GM23338 (cell line): Measurements from ENCODE around the gene PSMA7. TPM values are rescaled to one million over a fixed set of nuclear protein-coding genes. Genes with fewer than 3 reads are reported as not detected.

Source experiments
- ATAC-seq: fragments of 200-7000 bp; cut with Tn5 transposase; 3 replicates; pipeline ENCODE4 v1.9.1; 2020
- DNase-seq: peaks from one replicate; pipeline ENCODE4 v3.0.0-alpha.2; 2015; ENCODE audit warnings: low spot score
- H2AFZ ChIP-seq: fragments of 200-600 bp; sonication (generic); 2 replicates; pipeline ENCODE4 v1.8.0; 2016; ENCODE audit warnings: antibody characterized with exemption, mild to moderate bottlenecking, moderate library complexity
- H3F3A ChIP-seq: fragments of 200-600 bp; sonication (generic); replicated peaks from 2 replicates; pipeline ENCODE4 v1.8.0; 2017; ENCODE audit warnings: antibody characterized with exemption, mixed run types, low read depth
- H3K27ac ChIP-seq: fragments of 200-600 bp; sonication (generic); 2 replicates; pipeline ENCODE4 v1.6.1; 2016; ENCODE audit warnings: low read depth
- H3K27me3 ChIP-seq: fragments of 200-600 bp; sonication (generic); 2 replicates; pipeline ENCODE4 v1.8.0; 2016; ENCODE audit warnings: mild to moderate bottlenecking, mixed run types, moderate library complexity; ENCODE audit not compliant: insufficient read depth
- H3K36me3 ChIP-seq: fragments of 200-600 bp; sonication (generic); 2 replicates; pipeline ENCODE4 v1.8.0; 2016; ENCODE audit warnings: mild to moderate bottlenecking; ENCODE audit not compliant: insufficient read depth
- H3K4me1 ChIP-seq: fragments of 200-600 bp; sonication (generic); 2 replicates; pipeline ENCODE4 v1.8.0; 2016; ENCODE audit warnings: mild to moderate bottlenecking, moderate library complexity; ENCODE audit not compliant: insufficient read depth
- H3K4me2 ChIP-seq: fragments of 200-600 bp; sonication (generic); 2 replicates; pipeline ENCODE4 v1.7.1; 2017; ENCODE audit warnings: mixed run types
- H3K4me3 ChIP-seq: fragments of 200-600 bp; sonication (generic); 2 replicates; pipeline ENCODE4 v1.6.1; 2016; ENCODE audit warnings: mixed run types
- H3K79me2 ChIP-seq: fragments of 200-600 bp; sonication (generic); replicated peaks from 2 replicates; pipeline ENCODE4 v1.8.0; 2017; ENCODE audit warnings: mild to moderate bottlenecking; ENCODE audit not compliant: insufficient read depth
- H3K9me2 ChIP-seq: fragments of 200-600 bp; sonication (generic); 2 replicates; pipeline ENCODE4 v1.8.0; 2017; ENCODE audit not compliant: insufficient read depth
- H4K20me1 ChIP-seq: fragments of 200-600 bp; sonication (generic); replicated peaks from 2 replicates; pipeline ENCODE4 v1.8.0; 2017; ENCODE audit warnings: mild to moderate bottlenecking; ENCODE audit not compliant: insufficient read depth
- H3K27ac Mint-ChIP-seq: 2 replicates; pipeline ENCODE4 v1.8.0; 2020; ENCODE audit warnings: inconsistent platforms, mild to moderate bottlenecking, moderate library complexity, mixed read lengths
- H3K27me3 Mint-ChIP-seq: 3 replicates; pipeline ENCODE4 v1.8.0; 2022; ENCODE audit warnings: low read depth, mild to moderate bottlenecking, moderate library complexity, mixed read lengths, inconsistent platforms; ENCODE audit not compliant: insufficient read depth, poor library complexity
- H3K36me3 Mint-ChIP-seq: 3 replicates; pipeline ENCODE4 v1.8.0; 2021; ENCODE audit warnings: low read depth, mild to moderate bottlenecking, inconsistent platforms, moderate library complexity, mixed read lengths
- H3K4me1 Mint-ChIP-seq: 3 replicates; pipeline ENCODE4 v1.8.0; 2020; ENCODE audit warnings: mild to moderate bottlenecking, inconsistent platforms, mixed read lengths
- H3K4me3 Mint-ChIP-seq: 3 replicates; pipeline ENCODE4 v1.8.0; 2021; ENCODE audit warnings: moderate library complexity, mild to moderate bottlenecking, inconsistent platforms, mixed read lengths
- H3K9me3 Mint-ChIP-seq: 3 replicates; pipeline ENCODE4 v1.8.0; 2020; ENCODE audit warnings: moderate library complexity, mild to moderate bottlenecking, inconsistent platforms, mixed read lengths
- CREB1 ChIP-seq: fragments of 250-450 bp; sonication (Bioruptor Pico); IDR thresholded peaks from 2 replicates; pipeline ENCODE4 v1.5.0; 2020; ENCODE audit warnings: low read depth, mild to moderate bottlenecking, moderate library complexity
- EZH2 ChIP-seq: fragments of 200-600 bp; sonication (generic); IDR thresholded peaks from one replicate; pipeline ENCODE4 v1.8.0; 2017; ENCODE audit warnings: antibody characterized with exemption, mild to moderate bottlenecking, low read depth; ENCODE audit not compliant: unreplicated experiment
- EZH2phosphoT487 ChIP-seq: fragments of 200-600 bp; sonication (generic); IDR thresholded peaks from one replicate; pipeline ENCODE4 v1.8.1; 2018; ENCODE audit warnings: antibody characterized with exemption; ENCODE audit not compliant: unreplicated experiment
- JUNB ChIP-seq: IDR thresholded peaks from one replicate; pipeline ENCODE4 v1.6.1; 2016; ENCODE audit warnings: antibody characterized with exemption; ENCODE audit not compliant: unreplicated experiment
- NANOG ChIP-seq: IDR thresholded peaks from 2 replicates; pipeline ENCODE4 v1.6.1; 2016; ENCODE audit warnings: antibody characterized with exemption, borderline replicate concordance
- POLR2AphosphoS5 ChIP-seq: IDR thresholded peaks from 2 replicates; pipeline ENCODE4 v1.6.1; 2016; ENCODE audit warnings: antibody characterized with exemption, low read depth
- STAT1 ChIP-seq: IDR thresholded peaks from one replicate; pipeline ENCODE4 v1.6.1; 2016; ENCODE audit warnings: antibody characterized with exemption; ENCODE audit not compliant: unreplicated experiment
- ZNF114 ChIP-seq: fragments of 250-450 bp; sonication (Bioruptor Pico); IDR thresholded peaks from 2 replicates; pipeline ENCODE4 v1.5.0; 2020; ENCODE audit warnings: mild to moderate bottlenecking, moderate library complexity
- ZNF331 ChIP-seq: fragments of 250-450 bp; sonication (Bioruptor Pico); IDR thresholded peaks from 2 replicates; pipeline ENCODE4 v1.5.0; 2020; ENCODE audit warnings: low read depth, mild to moderate bottlenecking, moderate library complexity
- polyA plus RNA-seq: library from polyadenylated mRNA; unstranded; fragments of >200 nt; fragmentation: Nextera tagmentation; extraction: Ambion mirVana; gene quantifications from 2 replicates; pipeline ENCODE4 v1.2.1, GENCODE V29; 2016
- total RNA-seq: library from RNA; depleted of rRNA; stranded (reverse); fragments of >200 nt; shearing (Covaris generic); gene quantifications from 2 replicates; pipeline ENCODE4 v1.2.3, GENCODE V29; 2014
- TF ChIP-seq, protein P1 (sequence below): fragments of 250-450 bp; sonication (Bioruptor Pico); IDR thresholded peaks from 2 replicates; pipeline ENCODE4 v1.5.0; 2020; ENCODE audit warnings: mild to moderate bottlenecking, moderate library complexity
- TF ChIP-seq, protein P2 (sequence below), 2 experiments: fragments of 200-600 bp in 1 of 2; sonication (generic) in 1 of 2; conservative IDR thresholded peaks; 2 replicates each; pipeline versions ENCODE4 v1.5.1 to v1.6.1; 2016 to 2017; ENCODE audit warnings: antibody characterized with exemption in 2 of 2, low read depth in 2 of 2, mild to moderate bottlenecking in 2 of 2, moderate library complexity in 1 of 2
- TF ChIP-seq, protein P3 (sequence below): IDR thresholded peaks from one replicate; pipeline ENCODE4 v1.6.1; 2018; ENCODE audit warnings: antibody characterized with exemption; ENCODE audit not compliant: unreplicated experiment
- TF ChIP-seq, protein P4 (sequence below): IDR thresholded peaks from 2 replicates; pipeline ENCODE4 v1.6.1; 2016; ENCODE audit warnings: antibody characterized with exemption

PSMA7 gene
- total and polyA plus RNA-seq, 2 experiments from 2014 or later, result 357 to 628 TPM

DNA sequence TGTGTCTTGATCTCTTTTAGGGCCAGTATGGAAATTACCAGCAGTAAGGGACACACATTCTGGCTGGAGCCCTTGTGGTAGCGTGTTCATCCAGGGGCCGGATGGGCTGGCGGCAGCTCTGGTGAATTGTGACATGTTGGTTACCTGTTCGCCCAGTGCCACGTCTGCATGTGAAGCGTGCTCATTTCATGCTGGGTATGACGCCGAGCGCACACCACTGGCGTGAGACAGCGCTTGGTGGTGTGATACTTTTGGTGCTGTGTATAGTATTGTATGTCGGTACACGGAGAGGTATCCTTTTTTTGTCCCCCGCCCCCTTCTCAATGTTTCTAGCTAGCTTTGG is 35.9 kb upstream of the PSMA7 start:
- Mint-ChIP-seq H3K4me1 (peaks cover 14% of the 10 kb centered on the region), H3K36me3 (peaks cover 23% of the 10 kb centered on the region), H3K27ac (no peak overlapping the region), H3K9me3 (no peaks in the 10 kb centered on the region; the same call in 2 of the 3 replicates), H3K4me3 (no peak overlapping the region), H3K27me3 (peaks cover 11% of the 10 kb centered on the region)
- H3K79me2 ChIP-seq, result peaks cover 11% of the 10 kb centered on the region
- no peak overlapping the region for H3K4me2 ChIP-seq
- H3K4me1 ChIP-seq, result peaks cover 6% of the 10 kb centered on the region; the same call in 1 of the 2 replicates
- no peaks in the 10 kb centered on the region for H3K36me3 ChIP-seq
- no peaks in the 10 kb centered on the region for H3K27me3 ChIP-seq
- H3K9me2 ChIP-seq, result no peaks in the 10 kb centered on the region
- DNase-seq (no peak), ATAC-seq (no peak)
- H3K4me3 ChIP-seq, result no peak overlapping the region
- peaks cover 7% of the 10 kb centered on the region for H3F3A ChIP-seq
- no peak overlapping the region for H2AFZ ChIP-seq
- TF ChIP-seq, protein P1, sequence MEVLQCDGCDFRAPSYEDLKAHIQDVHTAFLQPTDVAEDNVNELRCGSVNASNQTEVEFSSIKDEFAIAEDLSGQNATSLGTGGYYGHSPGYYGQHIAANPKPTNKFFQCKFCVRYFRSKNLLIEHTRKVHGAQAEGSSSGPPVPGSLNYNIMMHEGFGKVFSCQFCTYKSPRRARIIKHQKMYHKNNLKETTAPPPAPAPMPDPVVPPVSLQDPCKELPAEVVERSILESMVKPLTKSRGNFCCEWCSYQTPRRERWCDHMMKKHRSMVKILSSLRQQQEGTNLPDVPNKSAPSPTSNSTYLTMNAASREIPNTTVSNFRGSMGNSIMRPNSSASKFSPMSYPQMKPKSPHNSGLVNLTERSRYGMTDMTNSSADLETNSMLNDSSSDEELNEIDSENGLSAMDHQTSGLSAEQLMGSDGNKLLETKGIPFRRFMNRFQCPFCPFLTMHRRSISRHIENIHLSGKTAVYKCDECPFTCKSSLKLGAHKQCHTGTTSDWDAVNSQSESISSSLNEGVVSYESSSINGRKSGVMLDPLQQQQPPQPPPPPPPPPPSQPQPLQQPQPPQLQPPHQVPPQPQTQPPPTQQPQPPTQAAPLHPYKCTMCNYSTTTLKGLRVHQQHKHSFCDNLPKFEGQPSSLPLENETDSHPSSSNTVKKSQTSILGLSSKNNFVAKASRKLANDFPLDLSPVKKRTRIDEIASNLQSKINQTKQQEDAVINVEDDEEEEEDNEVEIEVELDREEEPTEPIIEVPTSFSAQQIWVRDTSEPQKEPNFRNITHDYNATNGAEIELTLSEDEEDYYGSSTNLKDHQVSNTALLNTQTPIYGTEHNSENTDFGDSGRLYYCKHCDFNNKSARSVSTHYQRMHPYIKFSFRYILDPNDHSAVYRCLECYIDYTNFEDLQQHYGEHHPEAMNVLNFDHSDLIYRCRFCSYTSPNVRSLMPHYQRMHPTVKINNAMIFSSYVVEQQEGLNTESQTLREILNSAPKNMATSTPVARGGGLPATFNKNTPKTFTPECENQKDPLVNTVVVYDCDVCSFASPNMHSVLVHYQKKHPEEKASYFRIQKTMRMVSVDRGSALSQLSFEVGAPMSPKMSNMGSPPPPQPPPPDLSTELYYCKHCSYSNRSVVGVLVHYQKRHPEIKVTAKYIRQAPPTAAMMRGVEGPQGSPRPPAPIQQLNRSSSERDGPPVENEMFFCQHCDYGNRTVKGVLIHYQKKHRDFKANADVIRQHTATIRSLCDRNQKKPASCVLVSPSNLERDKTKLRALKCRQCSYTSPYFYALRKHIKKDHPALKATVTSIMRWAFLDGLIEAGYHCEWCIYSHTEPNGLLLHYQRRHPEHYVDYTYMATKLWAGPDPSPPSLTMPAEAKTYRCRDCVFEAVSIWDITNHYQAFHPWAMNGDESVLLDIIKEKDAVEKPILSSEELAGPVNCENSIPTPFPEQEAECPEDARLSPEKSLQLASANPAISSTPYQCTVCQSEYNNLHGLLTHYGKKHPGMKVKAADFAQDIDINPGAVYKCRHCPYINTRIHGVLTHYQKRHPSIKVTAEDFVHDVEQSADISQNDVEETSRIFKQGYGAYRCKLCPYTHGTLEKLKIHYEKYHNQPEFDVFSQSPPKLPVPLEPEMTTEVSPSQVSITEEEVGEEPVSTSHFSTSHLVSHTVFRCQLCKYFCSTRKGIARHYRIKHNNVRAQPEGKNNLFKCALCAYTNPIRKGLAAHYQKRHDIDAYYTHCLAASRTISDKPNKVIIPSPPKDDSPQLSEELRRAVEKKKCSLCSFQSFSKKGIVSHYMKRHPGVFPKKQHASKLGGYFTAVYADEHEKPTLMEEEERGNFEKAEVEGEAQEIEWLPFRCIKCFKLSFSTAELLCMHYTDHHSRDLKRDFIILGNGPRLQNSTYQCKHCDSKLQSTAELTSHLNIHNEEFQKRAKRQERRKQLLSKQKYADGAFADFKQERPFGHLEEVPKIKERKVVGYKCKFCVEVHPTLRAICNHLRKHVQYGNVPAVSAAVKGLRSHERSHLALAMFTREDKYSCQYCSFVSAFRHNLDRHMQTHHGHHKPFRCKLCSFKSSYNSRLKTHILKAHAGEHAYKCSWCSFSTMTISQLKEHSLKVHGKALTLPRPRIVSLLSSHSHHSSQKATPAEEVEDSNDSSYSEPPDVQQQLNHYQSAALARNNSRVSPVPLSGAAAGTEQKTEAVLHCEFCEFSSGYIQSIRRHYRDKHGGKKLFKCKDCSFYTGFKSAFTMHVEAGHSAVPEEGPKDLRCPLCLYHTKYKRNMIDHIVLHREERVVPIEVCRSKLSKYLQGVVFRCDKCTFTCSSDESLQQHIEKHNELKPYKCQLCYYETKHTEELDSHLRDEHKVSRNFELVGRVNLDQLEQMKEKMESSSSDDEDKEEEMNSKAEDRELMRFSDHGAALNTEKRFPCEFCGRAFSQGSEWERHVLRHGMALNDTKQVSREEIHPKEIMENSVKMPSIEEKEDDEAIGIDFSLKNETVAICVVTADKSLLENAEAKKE, result no peak
- TF ChIP-seq CREB1, result no peak
- TF ChIP-seq, protein P2, sequence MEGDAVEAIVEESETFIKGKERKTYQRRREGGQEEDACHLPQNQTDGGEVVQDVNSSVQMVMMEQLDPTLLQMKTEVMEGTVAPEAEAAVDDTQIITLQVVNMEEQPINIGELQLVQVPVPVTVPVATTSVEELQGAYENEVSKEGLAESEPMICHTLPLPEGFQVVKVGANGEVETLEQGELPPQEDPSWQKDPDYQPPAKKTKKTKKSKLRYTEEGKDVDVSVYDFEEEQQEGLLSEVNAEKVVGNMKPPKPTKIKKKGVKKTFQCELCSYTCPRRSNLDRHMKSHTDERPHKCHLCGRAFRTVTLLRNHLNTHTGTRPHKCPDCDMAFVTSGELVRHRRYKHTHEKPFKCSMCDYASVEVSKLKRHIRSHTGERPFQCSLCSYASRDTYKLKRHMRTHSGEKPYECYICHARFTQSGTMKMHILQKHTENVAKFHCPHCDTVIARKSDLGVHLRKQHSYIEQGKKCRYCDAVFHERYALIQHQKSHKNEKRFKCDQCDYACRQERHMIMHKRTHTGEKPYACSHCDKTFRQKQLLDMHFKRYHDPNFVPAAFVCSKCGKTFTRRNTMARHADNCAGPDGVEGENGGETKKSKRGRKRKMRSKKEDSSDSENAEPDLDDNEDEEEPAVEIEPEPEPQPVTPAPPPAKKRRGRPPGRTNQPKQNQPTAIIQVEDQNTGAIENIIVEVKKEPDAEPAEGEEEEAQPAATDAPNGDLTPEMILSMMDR (conservative IDR thresholded peaks at IDR 0.05; ENCODE audit: low read depth in 2 of 2), result no peak
- TF ChIP-seq, protein P3, sequence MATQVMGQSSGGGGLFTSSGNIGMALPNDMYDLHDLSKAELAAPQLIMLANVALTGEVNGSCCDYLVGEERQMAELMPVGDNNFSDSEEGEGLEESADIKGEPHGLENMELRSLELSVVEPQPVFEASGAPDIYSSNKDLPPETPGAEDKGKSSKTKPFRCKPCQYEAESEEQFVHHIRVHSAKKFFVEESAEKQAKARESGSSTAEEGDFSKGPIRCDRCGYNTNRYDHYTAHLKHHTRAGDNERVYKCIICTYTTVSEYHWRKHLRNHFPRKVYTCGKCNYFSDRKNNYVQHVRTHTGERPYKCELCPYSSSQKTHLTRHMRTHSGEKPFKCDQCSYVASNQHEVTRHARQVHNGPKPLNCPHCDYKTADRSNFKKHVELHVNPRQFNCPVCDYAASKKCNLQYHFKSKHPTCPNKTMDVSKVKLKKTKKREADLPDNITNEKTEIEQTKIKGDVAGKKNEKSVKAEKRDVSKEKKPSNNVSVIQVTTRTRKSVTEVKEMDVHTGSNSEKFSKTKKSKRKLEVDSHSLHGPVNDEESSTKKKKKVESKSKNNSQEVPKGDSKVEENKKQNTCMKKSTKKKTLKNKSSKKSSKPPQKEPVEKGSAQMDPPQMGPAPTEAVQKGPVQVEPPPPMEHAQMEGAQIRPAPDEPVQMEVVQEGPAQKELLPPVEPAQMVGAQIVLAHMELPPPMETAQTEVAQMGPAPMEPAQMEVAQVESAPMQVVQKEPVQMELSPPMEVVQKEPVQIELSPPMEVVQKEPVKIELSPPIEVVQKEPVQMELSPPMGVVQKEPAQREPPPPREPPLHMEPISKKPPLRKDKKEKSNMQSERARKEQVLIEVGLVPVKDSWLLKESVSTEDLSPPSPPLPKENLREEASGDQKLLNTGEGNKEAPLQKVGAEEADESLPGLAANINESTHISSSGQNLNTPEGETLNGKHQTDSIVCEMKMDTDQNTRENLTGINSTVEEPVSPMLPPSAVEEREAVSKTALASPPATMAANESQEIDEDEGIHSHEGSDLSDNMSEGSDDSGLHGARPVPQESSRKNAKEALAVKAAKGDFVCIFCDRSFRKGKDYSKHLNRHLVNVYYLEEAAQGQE, result no peak
- TF ChIP-seq POLR2AphosphoS5, result no peak
- TF ChIP-seq ZNF114 (CRISPR knock-in tag), result no peak
- no peak for TF ChIP-seq NANOG
- TF ChIP-seq, protein P4, sequence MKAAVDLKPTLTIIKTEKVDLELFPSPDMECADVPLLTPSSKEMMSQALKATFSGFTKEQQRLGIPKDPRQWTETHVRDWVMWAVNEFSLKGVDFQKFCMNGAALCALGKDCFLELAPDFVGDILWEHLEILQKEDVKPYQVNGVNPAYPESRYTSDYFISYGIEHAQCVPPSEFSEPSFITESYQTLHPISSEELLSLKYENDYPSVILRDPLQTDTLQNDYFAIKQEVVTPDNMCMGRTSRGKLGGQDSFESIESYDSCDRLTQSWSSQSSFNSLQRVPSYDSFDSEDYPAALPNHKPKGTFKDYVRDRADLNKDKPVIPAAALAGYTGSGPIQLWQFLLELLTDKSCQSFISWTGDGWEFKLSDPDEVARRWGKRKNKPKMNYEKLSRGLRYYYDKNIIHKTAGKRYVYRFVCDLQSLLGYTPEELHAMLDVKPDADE, result no peak
- no peak for TF ChIP-seq EZH2
- TF ChIP-seq ZNF331 (CRISPR knock-in tag), result no peak
- TF ChIP-seq STAT1, result no peak
- TF ChIP-seq JUNB, result no peak
- no peak for TF ChIP-seq EZH2phosphoT487
- H4K20me1 ChIP-seq, result no peaks in the 10 kb centered on the region
- H3K27ac ChIP-seq, result no peak overlapping the region
